ENCODE data around the gene MICAL3. TPM values are rescaled to one million over a fixed set of nuclear protein-coding genes. Genes with fewer than 3 reads are reported as not detected.

Gene MICAL3
- total RNA-seq, 2 experiments from 2014 or later, result 21.9 to 22.5 TPM

GRCh38 chr22:17820879-17821439 lies 203.4 kb downstream of the MICAL3 start:
- DNase-seq, result no peak
- H3K27me3 Mint-ChIP-seq, result no peaks in the 10 kb centered on the region
- intact Hi-C loops (cut with DNase I, micrococcal nuclease), result no loop called here
- H3K36me3 Mint-ChIP-seq (ENCODE audit: low read depth), result peaks cover 3% of the 10 kb centered on the region
- H3K9me3 Mint-ChIP-seq (ENCODE audit: low read depth), result no peaks in the 10 kb centered on the region
- no peak overlapping the region for H3K4me3 Mint-ChIP-seq
- ChIA-PET CTCF (no interaction called here), POLR2A (no interaction called here)
- no peak overlapping the region for H3K27ac Mint-ChIP-seq
- peak; percentile 44 for ATAC-seq
- no peaks in the 10 kb centered on the region for H3K4me1 Mint-ChIP-seq

GRCh38 chr22:17818649-17819048 lies 205.7 kb downstream of the MICAL3 start:
- DNase-seq, result no peak
- ChIA-PET CTCF (interaction anchor here (0.9 kb wide), 1 partner anchor 8 kb away, joined by 3 read pairs; no protein-coding TSS in a partner anchor), POLR2A (no interaction called here)
- no peaks in the 10 kb centered on the region for H3K9me3 Mint-ChIP-seq (ENCODE audit: low read depth)
- intact Hi-C loops (cut with DNase I, micrococcal nuclease), result no loop called here
- peaks cover 3% of the 10 kb centered on the region for H3K36me3 Mint-ChIP-seq (ENCODE audit: low read depth)
- H3K4me1 Mint-ChIP-seq, result no peaks in the 10 kb centered on the region
- no peak overlapping the region for H3K27ac Mint-ChIP-seq
- ATAC-seq, result no peak
- no peak overlapping the region for H3K4me3 Mint-ChIP-seq
- no peaks in the 10 kb centered on the region for H3K27me3 Mint-ChIP-seq

- ChIA-PET POLR2A (no interaction called here), CTCF (interaction anchor here (0.6 to 0.9 kb wide), 2 partner anchors 8 to 667 kb away, joined by 3 to 4 read pairs; no protein-coding TSS in a partner anchor)
- Mint-ChIP-seq H3K27ac (no peak overlapping the region), H3K36me3 (ENCODE audit: low read depth) (peaks cover 3% of the 10 kb centered on the region), H3K4me1 (no peaks in the 10 kb centered on the region), H3K4me3 (no peak overlapping the region), H3K9me3 (ENCODE audit: low read depth) (no peaks in the 10 kb centered on the region), H3K27me3 (no peaks in the 10 kb centered on the region)
- intact Hi-C loops (cut with DNase I, micrococcal nuclease), result no loop called here
- ATAC-seq (no peak), DNase-seq (no peak)
Measured at GRCh38 chr22:17818180-17818579, 206.2 kb downstream of the MICAL3 start.

- Mint-ChIP-seq H3K27me3 (no peaks in the 10 kb centered on the region), H3K4me1 (no peaks in the 10 kb centered on the region), H3K4me3 (no peak overlapping the region), H3K27ac (no peak overlapping the region), H3K36me3 (ENCODE audit: low read depth) (peaks cover 3% of the 10 kb centered on the region), H3K9me3 (ENCODE audit: low read depth) (no peaks in the 10 kb centered on the region)
- intact Hi-C loops (cut with DNase I, micrococcal nuclease), result no loop called here
- POLR2A ChIA-PET, result no interaction called here
- ATAC-seq (no peak), DNase-seq (no peak)
- CTCF ChIA-PET, result interaction anchor here (0.6 kb wide), 1 partner anchor 667 kb away, joined by 4 read pairs; no protein-coding TSS in a partner anchor
Measured at GRCh38 chr22:17817511-17818065, 206.8 kb downstream of the MICAL3 start.

GRCh38 chr22:17817079-17817478 lies 207.3 kb downstream of the MICAL3 start:
- no peak for DNase-seq
- no peaks in the 10 kb centered on the region for H3K27me3 Mint-ChIP-seq
- intact Hi-C loops (cut with DNase I, micrococcal nuclease), result no loop called here
- ChIA-PET CTCF (no interaction called here), POLR2A (no interaction called here)
- H3K4me3 Mint-ChIP-seq, result no peak overlapping the region
- peaks cover 3% of the 10 kb centered on the region for H3K36me3 Mint-ChIP-seq (ENCODE audit: low read depth)
- H3K9me3 Mint-ChIP-seq (ENCODE audit: low read depth), result no peaks in the 10 kb centered on the region
- no peak overlapping the region for H3K27ac Mint-ChIP-seq
- ATAC-seq, result no peak
- H3K4me1 Mint-ChIP-seq, result no peaks in the 10 kb centered on the region

- Mint-ChIP-seq H3K27me3 (no peaks in the 10 kb centered on the region), H3K9me3 (ENCODE audit: low read depth) (no peaks in the 10 kb centered on the region), H3K4me1 (no peaks in the 10 kb centered on the region), H3K36me3 (ENCODE audit: low read depth) (peaks cover 3% of the 10 kb centered on the region), H3K4me3 (no peak overlapping the region), H3K27ac (no peak overlapping the region)
- CTCF ChIA-PET, result no interaction called here
- DNase-seq, result no peak
- POLR2A ChIA-PET, result no interaction called here
- ATAC-seq, result no peak
- intact Hi-C loops (cut with DNase I, micrococcal nuclease), result no loop called here
Measured at GRCh38 chr22:17816649-17817048, 207.7 kb downstream of the MICAL3 start.

GRCh38 chr22:17815703-17816254 lies 208.6 kb downstream of the MICAL3 start:
- POLR2A ChIA-PET, result no interaction called here
- no peaks in the 10 kb centered on the region for H3K4me1 Mint-ChIP-seq
- CTCF ChIA-PET, result interaction anchor here (0.8 kb wide), 1 partner anchor 22 kb away, joined by 4 read pairs; no protein-coding TSS in a partner anchor

GRCh38 chr22:17814830-17815229 lies 209.5 kb downstream of the MICAL3 start:
- ChIA-PET POLR2A (no interaction called here), CTCF (no interaction called here)
- no peaks in the 10 kb centered on the region for H3K36me3 Mint-ChIP-seq (ENCODE audit: low read depth)
- no peaks in the 10 kb centered on the region for H3K4me1 Mint-ChIP-seq
- DNase-seq (no peak), ATAC-seq (no peak)
- H3K9me3 Mint-ChIP-seq (ENCODE audit: low read depth), result no peaks in the 10 kb centered on the region
- intact Hi-C loops (cut with DNase I, micrococcal nuclease), result no loop called here
- no peaks in the 10 kb centered on the region for H3K27me3 Mint-ChIP-seq
- H3K27ac Mint-ChIP-seq, result no peak overlapping the region
- no peak overlapping the region for H3K4me3 Mint-ChIP-seq

More at GRCh38 chr22:17815703-17816254, 208.6 kb downstream of the MICAL3 start:
- Mint-ChIP-seq H3K27ac (no peak overlapping the region), H3K27me3 (no peaks in the 10 kb centered on the region), H3K9me3 (ENCODE audit: low read depth) (no peaks in the 10 kb centered on the region), H3K36me3 (ENCODE audit: low read depth) (no peaks in the 10 kb centered on the region), H3K4me3 (no peak overlapping the region)
- ATAC-seq (no peak), DNase-seq (no peak)
- intact Hi-C loops (cut with DNase I, micrococcal nuclease), result no loop called here

GRCh38 chr22:17814084-17814483 lies 210.3 kb downstream of the MICAL3 start:
- Mint-ChIP-seq H3K9me3 (ENCODE audit: low read depth) (no peaks in the 10 kb centered on the region), H3K4me3 (no peak overlapping the region), H3K27ac (no peak overlapping the region), H3K36me3 (ENCODE audit: low read depth) (no peaks in the 10 kb centered on the region), H3K27me3 (no peaks in the 10 kb centered on the region), H3K4me1 (no peaks in the 10 kb centered on the region)
- CTCF ChIA-PET, result interaction anchor here (0.8 kb wide), 1 partner anchor 262 kb away, joined by 3 read pairs; no protein-coding TSS in a partner anchor
- POLR2A ChIA-PET, result no interaction called here
- ATAC-seq (no peak), DNase-seq (no peak)
- intact Hi-C loops (cut with DNase I, micrococcal nuclease), result no loop called here

- Mint-ChIP-seq H3K27me3 (no peaks in the 10 kb centered on the region), H3K36me3 (ENCODE audit: low read depth) (no peaks in the 10 kb centered on the region), H3K4me1 (no peaks in the 10 kb centered on the region), H3K9me3 (ENCODE audit: low read depth) (no peaks in the 10 kb centered on the region), H3K27ac (no peak overlapping the region), H3K4me3 (no peak overlapping the region)
- DNase-seq, result no peak
- no peak for ATAC-seq
- CTCF ChIA-PET, result no interaction called here
- POLR2A ChIA-PET, result no interaction called here
- intact Hi-C loops (cut with DNase I, micrococcal nuclease), result no loop called here
Measured at GRCh38 chr22:17811119-17811518, 213.2 kb downstream of the MICAL3 start.

GRCh38 chr22:17810570-17811116 lies 213.7 kb downstream of the MICAL3 start:
- intact Hi-C loops (cut with DNase I, micrococcal nuclease), result no loop called here
- Mint-ChIP-seq H3K9me3 (ENCODE audit: low read depth) (no peaks in the 10 kb centered on the region), H3K36me3 (ENCODE audit: low read depth) (no peaks in the 10 kb centered on the region), H3K27ac (no peak overlapping the region), H3K4me3 (no peak overlapping the region), H3K27me3 (no peaks in the 10 kb centered on the region), H3K4me1 (no peaks in the 10 kb centered on the region)
- POLR2A ChIA-PET, result no interaction called here
- ATAC-seq (no peak), DNase-seq (no peak)
- CTCF ChIA-PET, result interaction anchor here (0.7 kb wide), 1 partner anchor 8 kb away, joined by 3 read pairs; no protein-coding TSS in a partner anchor
